ENCODE data around the gene GAGE12J.
"Not testable (repeated sequence)": the region's sequence is repeated elsewhere in the genome, so short reads cannot be mapped to it uniquely, and the experiment has no call there.

- not testable (repeated sequence) for TF ChIP-seq CTCF (IDR thresholded peaks at IDR 0.05; ENCODE audit: low read depth, low read length, missing input control); ZBTB33 (IDR thresholded peaks at IDR 0.05); HNF4A (conservative IDR thresholded peaks at IDR 0.05); REST (IDR thresholded peaks at IDR 0.05); RXRA (IDR thresholded peaks at IDR 0.05); RAD21 (IDR thresholded peaks at IDR 0.05); TAF1 (conservative IDR thresholded peaks at IDR 0.05); YY1 (IDR thresholded peaks at IDR 0.05)
Measured at GRCh38 chrX:49321737-49322136, at the start of gene GAGE12J.

Measured in liver (tissue), 3 donors.